ENCODE measurements around the gene RPTOR.

DNA sequence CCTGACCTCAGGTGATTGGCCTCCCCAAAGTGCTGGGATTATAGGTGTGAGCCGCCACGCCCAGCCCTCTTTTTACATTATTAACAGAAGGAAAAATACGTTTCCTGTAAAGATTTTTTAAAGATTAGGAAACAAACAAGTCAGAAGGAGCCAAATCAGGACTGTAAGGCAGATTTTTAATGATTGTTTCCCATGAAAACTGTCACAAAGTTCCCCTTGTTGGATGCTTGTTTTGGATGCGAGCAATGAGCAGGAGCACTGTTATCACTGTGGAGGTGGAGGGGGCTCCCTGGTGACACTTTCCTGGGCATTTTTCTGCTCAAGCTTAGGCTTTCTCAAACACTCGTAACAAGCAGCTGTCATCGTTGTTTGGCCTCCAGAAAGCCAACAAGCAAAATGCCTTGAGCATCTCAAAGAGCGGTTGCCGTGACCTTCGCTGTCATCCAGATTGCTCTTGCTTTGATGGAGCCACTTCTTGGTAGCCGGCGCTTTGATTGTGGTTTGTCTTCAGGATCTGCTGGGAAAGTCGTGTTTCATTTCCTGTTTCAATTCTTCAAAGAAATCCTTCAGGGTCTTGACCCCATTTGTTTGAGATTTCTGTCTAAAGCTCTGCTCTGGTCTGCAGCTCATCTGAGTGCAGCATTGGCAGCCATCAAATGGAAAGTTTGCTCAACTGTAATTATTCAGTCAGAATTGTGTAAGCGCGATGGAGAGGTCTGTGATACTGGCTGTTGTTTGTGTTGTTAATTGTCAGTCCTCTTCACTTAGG, 128.7 kb downstream of the RPTOR start:
- TF ChIP-seq CTCF (IDR thresholded peaks at IDR 0.05; ENCODE audit: low read depth, low read length) = no peak
- no peak for TF ChIP-seq EZH2phosphoT487 (IDR thresholded peaks at IDR 0.05; ENCODE audit: low read depth)
